GM18520 (cell line): ENCODE results near the gene IQUB.
"Not testable (repeated sequence)": the region's sequence is repeated elsewhere in the genome, so short reads cannot be mapped to it uniquely, and the experiment has no call there.

Experiments used
- ATAC-seq: cut with Tn5 transposase; IDR thresholded peaks from one replicate; pipeline ENCODE4 v1.9.1; 2021; ENCODE audit not compliant: unreplicated experiment

IQUB gene

DNA sequence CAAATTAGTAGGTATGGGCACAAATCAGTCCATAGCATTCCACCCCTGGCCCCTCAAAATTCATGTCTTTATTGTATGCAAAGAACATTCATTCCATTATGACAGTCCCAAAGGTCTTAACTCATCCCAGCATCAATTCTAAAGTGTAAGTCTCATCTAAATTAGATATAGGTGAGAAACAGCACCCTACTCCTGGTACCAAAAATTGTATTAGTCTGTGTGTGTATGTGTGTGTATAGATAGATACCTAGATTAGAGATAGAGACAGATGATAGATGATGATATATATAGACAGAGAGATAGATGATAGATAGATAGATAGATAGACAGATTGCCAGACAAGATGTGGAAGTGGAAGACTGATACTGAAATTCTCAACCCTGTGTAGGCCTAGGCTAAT, 109.9 kb downstream of the IQUB start:
- ATAC-seq: no peak

GRCh38 chr7:123423622-123424021, 110.8 kb downstream of the IQUB start:
- ATAC-seq: no peak

DNA sequence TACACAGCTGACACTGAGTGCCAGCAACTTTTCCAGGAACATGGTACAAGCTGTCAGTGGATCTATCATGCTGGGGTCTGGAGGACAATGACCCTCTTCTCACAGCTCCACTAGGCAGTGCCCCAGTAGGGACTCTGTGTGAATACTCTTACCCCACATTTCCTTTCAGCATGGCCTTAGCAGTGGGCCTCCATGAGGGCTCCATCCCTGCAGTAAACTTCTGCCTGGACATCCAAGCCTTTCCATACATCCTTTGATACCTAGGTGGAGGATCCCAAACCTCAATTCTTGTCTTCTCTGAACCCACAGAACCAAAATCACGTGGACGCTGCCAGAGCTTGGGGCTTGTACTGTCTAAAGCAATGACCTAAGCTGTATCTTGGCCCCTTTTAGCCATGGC, 116.8 kb downstream of the IQUB start:
- no peak for ATAC-seq

- ATAC-seq: no peak
Observed at GRCh38 chr7:123415625-123416024, 118.8 kb downstream of the IQUB start.

- no peak for ATAC-seq
Observed at GRCh38 chr7:123410273-123410904, 124.0 kb downstream of the IQUB start.

GRCh38 chr7:123407951-123408350, 126.4 kb downstream of the IQUB start:
- not testable (repeated sequence) for ATAC-seq
